GM21423 (cell line): ENCODE results near the gene GNPTAB.
A peak's percentile ranks its signal among the peaks of the same experiment; 100 is the strongest.
"Not testable (repeated sequence)": the region's sequence is repeated elsewhere in the genome, so short reads cannot be mapped to it uniquely, and the experiment has no call there.

Experiments used
- ATAC-seq: cut with Tn5 transposase; IDR thresholded peaks from one replicate; pipeline ENCODE4 v1.9.1; 2021; ENCODE audit warnings: mild to moderate bottlenecking, moderate library complexity; ENCODE audit not compliant: unreplicated experiment

The GNPTAB gene

DNA sequence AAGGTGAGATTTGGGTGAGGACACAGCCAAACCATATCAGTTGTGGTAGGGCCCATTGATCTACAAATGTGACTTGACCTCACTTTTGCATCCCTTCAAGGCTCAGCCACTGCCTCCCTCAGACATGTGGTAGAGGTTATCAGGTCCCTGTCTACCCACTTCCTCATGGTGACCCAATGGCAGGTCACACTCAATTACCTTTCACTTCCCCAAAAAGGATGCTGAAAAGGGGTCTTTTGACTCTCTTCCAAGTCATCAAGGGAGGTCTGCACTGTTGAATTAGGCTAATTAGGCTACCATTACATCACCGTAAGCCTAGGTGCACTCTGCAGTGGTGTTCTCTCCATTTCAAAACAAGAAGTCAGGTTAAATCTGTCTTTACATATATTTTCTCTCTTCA is 24.0 kb upstream of the GNPTAB start:
- peak; percentile 65 for ATAC-seq

DNA sequence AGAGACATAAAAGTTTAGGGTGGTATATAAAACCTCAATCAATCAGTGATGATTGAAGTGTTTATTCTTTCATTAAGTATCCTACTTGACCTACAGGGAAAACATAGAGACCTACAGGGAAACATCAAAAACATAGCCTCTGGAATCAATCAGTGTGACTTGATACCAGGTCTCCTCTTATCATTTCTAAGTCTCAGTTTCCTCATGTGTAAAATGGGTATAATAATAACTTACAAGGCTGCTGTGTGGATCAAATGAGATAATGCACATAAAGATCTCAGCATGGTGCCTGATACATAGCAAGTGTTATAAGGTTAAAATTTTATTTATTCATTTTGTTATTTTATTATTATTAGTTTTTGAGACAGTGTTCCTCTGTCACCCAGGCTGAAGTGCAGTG is 22.2 kb upstream of the GNPTAB start:
- ATAC-seq: no peak

DNA sequence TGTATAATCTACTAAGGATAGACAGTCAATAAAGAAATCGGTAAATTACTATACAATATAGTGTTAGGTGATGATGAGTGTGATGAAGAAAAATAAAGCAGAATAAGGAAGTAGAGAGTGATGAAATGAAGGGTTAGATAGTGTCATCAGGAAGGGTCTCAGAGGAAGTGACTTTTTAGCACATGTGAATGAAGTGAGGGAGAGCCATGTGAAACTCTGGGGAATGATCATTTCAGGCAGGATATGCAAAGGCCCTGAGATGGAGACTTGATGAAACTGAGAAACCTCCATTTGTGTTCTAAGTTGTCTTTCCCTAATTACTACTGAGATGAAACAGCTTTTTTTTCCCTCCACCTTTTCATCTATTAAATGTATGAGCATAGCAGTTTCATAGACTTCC is 19.4 kb upstream of the GNPTAB start:
- no peak for ATAC-seq

DNA sequence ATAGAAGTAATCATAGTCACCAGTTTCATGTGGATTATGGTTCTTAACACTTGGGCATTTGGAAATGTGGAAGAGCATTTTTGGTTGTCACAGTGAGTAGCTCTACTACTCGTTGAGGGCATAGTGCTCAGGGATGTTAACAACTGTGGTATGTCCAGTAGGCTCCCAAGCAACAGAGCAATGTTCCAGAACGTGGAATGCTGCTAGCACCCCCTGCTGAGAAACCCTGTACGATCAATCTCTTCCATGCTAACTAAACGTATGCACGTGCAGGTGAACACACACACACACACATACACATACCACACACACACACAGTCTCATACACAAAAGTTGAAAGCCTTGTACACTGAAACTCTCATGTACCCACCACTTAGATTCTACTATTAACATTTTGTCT is 16.6 kb upstream of the GNPTAB start:
- no peak for ATAC-seq

DNA sequence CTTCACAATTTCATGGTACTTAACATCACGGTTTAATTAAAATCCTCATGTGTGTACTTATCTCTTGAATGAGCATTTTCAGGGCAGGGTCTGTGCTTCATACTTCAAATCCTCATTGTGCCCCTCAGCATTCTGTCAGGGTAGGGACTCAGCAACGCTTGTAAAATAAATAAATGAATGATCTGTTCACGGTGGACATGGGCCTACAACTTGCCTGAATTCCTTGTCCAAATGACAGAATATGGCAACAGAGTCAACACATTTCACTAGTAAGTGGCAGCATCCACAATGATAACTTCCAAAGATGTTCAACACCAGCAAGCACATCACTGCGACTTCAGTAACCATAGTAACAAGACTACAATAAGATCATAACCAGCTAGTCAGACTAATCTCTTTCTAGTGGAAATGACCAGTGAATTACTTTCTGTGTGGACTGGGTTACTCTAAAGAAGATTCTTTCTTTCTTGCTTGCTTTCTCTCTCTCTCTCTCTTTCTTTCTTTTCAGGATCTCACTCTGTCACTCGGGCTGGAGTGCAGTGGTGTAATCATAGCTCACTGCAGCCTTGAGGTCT is 14.5 kb upstream of the GNPTAB start:
- no peak for ATAC-seq

DNA sequence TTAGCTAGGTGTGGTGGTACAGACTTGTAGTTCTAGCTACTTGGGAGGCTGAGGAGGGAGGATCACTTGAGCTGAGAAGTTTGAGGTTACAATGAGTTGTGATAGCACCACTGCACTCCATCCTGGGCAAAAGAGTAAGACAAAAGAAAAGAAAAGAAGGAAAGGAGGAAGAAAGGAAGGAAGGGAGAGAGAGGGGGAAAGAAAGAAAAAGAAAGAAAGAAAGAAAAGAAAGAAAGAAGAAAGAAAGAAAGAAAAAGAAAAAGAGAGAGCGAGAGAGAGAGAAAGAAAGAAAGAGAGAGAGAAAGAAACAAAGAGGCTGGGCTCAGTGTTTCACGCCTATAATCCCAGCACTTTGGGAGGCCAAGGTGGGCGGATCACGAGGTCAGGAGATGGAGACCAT is 10.3 kb upstream of the GNPTAB start:
- no peak for ATAC-seq

DNA sequence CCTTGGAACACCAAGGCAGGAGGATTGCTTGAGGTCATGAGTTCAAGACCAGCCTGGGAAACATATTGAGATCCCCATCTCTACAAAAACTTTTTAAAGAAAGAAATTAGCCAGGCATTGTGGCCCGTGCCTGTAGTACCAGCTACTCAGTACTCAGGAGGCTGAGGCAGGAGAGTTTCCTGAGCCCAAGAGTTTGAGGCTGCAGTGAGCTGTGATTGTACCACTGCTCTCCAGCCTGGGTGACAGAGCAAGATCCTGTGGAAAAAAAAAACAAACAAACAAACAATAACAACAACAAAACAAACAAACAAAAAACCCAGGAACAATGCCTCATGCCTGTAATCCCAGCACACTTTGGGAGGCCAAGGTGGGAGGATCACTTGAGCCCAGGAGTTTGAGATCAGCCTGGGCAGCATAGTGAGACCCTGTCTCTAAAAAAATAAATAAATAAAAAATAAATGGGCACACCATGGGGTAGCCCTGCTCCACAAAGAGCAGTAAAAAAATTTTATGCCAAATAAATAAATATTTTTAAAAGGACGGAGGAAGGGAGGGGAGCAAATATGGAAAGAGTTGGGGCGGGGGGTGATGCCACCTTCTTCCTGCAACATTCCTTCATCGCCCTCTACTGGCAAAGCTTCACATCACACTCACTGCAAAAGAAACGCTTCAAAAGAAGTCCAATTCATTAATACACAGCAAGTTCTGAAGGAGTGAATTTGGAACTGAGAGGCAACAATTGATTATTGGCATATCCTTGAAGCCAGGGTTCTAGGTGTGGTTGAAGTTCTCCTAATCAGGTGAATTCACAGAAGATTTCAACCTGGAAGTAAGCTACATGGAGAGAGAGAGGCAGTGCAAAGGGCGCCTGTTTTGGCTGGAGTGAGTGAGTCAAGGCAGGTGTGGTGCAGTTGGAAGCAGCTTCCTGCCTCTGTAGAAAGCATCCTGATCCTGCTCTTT is 8.8 kb upstream of the GNPTAB start:
- peak; percentile 49 for ATAC-seq

DNA sequence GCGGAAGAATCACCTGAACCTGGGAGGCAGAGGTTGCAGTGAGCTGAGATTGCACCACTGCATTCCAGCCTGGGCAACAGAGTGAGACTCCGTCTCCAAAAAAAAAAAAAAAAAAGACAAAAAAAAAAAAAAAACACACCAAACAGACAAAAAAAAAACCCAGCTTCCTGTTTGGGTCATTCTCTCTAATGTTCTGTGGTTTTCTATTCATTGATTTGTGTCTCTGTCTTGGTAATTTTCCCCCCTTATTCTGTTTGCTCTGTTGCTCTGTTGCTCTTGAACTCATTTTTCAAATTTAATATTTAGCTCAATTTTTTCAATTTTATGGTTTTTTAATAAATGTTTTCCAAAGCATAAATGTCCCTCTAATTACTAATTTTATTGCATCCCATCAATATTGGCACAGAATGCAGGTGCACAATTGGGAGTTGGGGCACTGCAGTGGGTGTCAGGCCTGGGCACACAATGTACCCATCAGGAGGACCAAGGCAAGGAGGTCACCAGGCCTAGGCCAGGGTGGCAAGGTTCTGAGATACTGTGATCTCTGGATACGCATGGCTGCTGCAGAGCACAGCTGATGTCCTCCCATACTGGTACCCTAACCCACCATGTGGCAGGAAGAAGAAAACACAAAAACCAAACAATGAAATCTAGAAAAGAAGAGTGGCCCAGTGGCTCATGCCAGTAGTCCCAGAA is 8.0 kb upstream of the GNPTAB start:
- ATAC-seq: peak; percentile 52

DNA sequence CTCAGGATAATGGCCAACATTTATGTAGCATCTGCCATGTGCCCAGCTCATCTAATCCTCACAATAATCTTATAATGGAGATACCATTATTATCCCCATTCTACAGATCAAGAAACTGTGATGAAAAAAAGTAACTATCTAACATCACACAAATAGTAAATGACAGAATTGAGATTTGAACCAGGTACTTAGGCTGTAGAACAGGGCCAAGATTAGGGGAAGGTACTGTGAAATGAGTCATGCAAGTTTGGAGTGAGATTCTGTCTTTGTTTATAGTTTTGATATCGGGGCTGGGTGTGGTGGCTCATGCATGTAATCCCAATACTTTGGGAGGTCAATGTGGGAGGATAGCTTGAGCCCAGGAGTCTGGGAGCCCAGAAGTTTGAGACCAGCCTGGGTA is 1.3 kb upstream of the GNPTAB start:
- no peak for ATAC-seq

DNA sequence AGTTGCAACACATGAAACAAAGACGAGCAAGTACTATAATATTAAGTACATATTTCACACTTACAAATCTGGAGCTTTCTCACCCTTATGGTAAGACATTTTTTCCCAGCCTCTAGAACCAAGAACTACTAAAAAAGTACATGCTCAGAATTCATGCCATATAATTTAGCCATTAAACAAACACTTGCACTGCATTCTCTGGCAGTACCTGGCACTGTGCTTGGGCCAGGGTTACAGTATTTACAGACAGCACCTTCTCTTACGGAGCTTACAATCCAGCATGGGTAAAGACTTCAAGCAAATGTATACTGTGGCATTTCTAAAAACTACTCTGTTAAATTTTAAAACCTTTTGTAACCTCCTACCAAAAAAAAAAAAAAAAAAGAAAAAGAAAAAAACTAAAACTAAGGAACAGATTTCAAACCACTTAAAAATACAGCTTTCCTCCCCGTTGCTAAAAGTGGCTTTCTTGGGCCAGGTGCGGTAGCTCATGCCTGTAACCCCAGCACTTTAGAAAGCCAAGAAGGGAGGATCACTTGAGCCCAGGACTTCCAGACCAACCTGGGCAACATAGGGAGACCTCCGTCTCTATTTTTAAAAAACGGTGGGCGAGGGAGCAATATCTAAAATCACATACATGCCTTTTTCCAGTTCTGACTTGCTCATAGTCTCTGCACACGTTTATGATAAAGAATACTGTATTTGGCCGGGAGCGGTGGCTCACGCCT is 956 bp downstream of the GNPTAB start:
- no peak for ATAC-seq

DNA sequence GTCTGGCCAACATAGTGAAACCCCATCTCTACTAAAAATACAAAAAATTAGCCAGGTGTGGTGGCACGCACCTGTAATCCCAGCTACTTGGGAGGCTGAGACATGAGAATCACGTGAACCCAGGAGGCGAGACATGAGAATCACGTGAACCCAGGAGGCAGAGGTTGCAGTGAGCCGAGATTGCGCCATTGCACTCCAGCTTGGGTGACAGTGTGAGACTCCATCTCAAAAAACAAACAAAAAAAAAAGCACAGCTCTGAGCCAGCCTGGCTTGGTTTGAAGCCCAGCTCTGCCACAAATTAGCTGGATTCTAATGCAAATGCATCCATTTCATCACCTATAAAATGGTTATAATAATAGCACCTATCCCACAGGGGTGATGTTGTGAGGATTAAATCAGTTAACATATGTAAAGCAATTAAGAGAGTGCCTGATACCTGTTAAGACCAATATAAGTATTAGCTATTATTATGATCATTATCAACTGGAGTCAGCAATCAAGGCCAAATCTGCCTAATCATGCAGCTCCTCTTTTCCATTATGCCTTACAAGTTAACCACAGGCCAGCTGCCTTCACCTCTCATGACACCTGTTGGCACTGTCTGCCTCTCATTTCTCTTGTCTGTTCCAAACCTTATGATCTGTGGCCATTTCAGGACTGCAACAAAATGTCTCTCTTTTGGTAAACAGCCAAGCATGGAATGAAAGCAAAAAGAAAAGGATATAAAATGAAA is 2.1 kb downstream of the GNPTAB start:
- no peak for ATAC-seq

DNA sequence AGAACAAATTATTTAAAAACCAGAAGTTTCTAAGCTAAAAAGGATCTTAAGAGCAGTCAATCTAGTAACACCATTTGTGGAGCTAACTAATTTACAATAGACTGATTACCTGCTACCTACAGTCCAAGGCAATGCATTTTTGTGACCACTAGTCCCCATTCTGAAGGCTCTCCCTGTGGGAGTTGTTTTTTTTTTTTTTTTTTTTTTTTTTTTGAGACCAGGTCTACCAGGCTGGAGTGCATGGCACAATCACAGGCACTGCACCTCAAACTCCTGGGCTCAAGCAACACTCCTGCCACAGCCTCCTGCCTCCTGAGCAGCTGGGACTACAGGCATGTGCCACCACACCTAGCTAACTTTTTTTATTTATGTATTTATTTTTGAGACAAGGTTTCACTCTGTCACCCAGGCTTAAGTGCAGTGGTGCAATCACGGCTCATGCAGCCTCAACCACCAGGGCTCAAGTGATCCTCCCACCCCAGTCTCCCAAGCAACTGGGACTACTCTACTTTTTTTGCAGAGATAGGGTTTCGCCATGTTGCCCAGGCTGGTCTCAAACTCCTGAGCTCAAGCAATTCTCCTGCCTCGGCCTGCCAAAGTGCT is 3.9 kb downstream of the GNPTAB start:
- ATAC-seq: no peak

DNA sequence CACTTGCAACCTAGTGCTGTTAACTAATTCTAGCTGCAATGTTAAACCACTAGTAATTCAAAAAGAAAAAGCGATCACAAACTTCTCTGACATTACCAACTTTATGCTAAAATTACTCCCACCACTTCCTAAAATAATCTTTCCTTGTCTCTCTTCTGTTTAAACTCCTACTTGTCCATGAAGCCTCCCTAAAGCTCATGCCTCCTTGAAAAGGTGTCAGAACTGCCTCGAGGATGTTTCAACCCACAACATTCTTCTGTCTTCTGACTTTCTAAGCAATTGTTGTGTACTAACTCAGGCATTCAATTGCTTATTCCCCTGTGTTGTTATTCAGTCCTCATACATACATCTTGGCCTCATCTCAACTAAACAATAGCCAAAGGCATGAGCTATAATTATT is 5.9 kb downstream of the GNPTAB start:
- no peak for ATAC-seq

DNA sequence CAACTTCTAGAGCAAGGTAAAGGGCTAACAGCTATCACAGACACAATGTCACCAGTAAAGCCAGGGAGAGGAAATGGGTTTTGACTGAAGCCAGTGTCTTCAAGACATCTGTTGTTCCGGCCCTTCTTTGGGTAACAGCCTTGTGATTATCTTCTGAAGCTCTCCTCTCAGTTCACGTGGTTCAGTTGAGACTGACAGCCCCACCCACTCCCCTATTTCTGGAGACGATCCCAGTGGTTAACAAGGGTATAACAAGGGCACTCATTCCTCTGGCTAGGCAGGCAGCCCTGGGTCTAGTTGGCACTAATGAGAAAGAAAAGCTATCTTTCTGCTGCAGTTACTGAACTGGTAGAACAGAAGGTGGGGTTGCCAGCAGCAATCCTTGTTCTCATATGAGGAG is 6.9 kb downstream of the GNPTAB start:
- peak; percentile 73 for ATAC-seq

DNA sequence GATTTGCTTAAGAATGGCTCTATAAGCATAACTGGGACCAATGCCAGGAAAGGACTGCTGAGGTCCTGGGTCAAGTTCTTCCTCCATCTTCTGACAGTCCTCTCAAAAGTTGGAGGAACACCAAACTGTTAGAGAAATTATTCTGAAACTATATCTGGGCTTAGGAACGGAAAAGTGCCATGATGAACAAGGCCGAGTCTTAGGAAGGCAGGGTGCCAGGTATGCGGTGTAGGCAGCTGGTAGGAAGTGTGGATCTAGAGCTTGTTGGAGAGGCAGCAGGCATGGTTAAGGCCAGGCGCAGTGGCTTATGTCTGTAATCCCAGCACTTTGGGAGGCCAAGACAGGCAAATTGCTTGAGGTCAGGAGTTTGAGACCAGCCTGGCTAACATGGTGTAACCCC is 7.7 kb downstream of the GNPTAB start:
- no peak for ATAC-seq

DNA sequence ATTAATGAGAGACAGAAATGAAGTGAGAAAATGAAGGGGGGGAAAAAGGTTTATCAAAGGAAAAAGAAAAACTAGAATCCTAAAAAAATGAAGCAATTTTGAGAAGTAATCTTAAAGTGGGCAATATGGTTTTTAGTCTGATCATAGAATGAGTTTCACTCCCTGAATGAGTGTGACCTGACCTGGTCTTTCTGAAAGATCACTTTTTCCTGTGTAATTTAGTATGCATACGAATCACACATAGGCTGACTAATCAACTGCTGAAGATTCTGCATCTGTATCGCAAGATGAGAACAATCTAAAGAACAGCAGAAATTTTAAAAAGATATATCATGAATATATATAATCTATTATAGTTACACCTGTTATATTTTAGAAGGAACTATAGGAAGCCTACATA is 11.3 kb downstream of the GNPTAB start:
- peak; percentile 51 for ATAC-seq

DNA sequence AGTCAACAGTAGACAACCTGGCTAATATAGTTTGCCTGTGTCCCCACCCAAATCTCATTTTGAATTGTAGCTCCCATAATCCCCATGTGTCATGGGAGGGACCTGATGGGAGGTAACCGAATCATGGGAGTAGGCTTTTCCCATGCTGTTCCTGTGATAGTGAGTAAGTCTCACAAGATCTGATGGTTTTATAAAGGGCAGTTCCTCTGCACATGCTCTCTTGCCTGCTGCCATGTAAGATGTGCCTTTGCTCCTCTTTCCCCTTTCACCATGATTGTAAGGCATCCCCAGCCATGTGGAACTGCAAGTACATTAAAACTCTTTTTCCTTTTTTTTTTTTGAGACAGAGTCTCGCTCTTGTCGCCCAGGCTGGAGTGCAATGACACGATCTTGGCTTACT is 12.1 kb downstream of the GNPTAB start:
- ATAC-seq: not testable (repeated sequence)

DNA sequence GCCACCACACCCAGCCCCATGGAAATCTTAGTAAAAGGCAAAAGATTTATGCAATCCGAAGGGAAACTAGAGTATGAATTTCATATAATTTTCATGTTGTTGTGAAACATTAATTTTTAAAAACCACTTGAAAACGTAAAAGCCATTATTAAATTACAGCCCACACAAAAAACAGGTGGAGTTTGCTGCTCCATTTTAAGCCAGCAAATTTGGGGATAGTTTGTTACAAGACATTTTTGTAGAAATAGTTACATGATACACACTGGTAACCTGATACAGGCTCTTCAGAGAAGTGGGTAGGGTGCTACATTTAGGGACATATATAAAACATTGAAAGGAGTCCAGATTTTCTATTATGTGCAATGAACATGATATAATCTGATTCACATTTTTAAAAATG is 17.6 kb downstream of the GNPTAB start:
- no peak for ATAC-seq

DNA sequence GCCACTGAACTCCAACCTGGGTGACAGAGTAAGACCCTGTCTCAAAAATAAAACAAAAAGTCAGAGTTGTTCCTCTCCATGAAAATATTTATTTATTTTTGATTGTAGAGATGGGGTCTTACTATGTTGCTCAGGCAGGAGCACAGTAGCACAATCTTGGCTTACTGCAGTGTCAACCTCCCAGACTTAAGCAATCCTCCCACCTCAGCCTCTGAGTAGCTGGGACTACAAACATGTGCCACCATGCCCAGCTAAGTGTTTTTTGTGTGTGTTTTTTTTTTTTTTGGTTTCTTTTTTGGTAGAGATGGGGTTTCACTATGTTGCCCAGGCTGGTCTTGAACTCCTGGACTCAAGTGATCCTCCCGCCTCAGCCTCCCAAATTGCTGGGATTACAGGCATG is 18.0 kb downstream of the GNPTAB start:
- ATAC-seq: not testable (repeated sequence)

DNA sequence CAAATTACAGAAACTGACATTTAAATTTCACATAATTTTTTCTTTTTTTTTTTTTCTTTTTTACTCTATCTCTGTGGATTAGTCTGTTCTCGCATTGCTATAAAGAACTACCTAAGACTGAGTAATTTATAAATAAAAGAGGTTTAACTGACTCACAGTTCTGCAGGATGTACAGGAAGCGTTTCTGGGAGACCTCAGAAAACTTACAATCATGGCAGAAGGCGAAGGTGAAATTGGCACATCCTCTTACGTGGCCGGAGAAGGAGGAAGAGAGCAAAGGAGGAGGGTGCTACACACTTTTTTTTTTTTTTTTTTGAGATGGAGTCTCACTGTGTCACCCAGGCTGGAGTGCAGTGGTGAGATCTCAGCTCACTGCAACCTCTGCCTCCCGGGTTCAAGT is 19.4 kb downstream of the GNPTAB start:
- not testable (repeated sequence) for ATAC-seq
